Measurements from ENCODE around the gene TIMM13.

Gene TIMM13

DNA sequence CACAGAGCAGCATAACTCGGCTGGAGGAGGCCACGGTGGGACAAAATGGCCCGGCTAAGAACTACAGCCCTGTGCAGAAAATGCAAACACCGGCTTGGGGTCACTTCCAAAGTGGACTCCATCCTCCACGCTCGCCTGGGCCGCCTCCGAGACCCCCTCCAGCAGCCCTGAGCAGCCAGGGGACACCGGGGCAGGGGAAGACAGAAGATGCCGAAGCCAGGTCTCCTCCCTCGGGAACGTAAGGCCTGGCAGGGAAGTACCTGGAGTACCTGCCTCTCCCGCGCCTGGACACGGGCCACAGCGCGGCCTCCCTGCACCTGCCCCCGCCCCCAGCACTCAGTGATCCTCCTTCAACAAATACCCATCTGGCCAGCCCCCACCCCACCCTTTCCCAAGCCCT is 24.4 kb upstream of the TIMM13 start:
- TF ChIP-seq CREB1 (IDR thresholded peaks at IDR 0.05; ENCODE audit: low read depth) (no peak), NFIC (IDR thresholded peaks at IDR 0.05) (no peak), RAD21 (IDR thresholded peaks at IDR 0.05; ENCODE audit: low read depth) (no peak), TEAD4 (IDR thresholded peaks at IDR 0.05) (no peak), FOXM1 (IDR thresholded peaks at IDR 0.05; ENCODE audit: borderline replicate concordance, low read depth) (no peak), TCF12 (IDR thresholded peaks at IDR 0.05; ENCODE audit: low read depth) (no peak), ZBTB7A (IDR thresholded peaks at IDR 0.05; ENCODE audit: low read depth) (no peak), EP300 (IDR thresholded peaks at IDR 0.05; ENCODE audit: borderline replicate concordance) (no peak), YY1 (IDR thresholded peaks at IDR 0.05; ENCODE audit: low read depth) (no peak)
- TF ChIP-seq, protein P1, sequence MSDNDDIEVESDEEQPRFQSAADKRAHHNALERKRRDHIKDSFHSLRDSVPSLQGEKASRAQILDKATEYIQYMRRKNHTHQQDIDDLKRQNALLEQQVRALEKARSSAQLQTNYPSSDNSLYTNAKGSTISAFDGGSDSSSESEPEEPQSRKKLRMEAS (IDR thresholded peaks at IDR 0.05) = no peak
- TF ChIP-seq, protein P2, sequence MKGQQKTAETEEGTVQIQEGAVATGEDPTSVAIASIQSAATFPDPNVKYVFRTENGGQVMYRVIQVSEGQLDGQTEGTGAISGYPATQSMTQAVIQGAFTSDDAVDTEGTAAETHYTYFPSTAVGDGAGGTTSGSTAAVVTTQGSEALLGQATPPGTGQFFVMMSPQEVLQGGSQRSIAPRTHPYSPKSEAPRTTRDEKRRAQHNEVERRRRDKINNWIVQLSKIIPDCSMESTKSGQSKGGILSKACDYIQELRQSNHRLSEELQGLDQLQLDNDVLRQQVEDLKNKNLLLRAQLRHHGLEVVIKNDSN (IDR thresholded peaks at IDR 0.05) = no peak
- TF ChIP-seq, protein P3, sequence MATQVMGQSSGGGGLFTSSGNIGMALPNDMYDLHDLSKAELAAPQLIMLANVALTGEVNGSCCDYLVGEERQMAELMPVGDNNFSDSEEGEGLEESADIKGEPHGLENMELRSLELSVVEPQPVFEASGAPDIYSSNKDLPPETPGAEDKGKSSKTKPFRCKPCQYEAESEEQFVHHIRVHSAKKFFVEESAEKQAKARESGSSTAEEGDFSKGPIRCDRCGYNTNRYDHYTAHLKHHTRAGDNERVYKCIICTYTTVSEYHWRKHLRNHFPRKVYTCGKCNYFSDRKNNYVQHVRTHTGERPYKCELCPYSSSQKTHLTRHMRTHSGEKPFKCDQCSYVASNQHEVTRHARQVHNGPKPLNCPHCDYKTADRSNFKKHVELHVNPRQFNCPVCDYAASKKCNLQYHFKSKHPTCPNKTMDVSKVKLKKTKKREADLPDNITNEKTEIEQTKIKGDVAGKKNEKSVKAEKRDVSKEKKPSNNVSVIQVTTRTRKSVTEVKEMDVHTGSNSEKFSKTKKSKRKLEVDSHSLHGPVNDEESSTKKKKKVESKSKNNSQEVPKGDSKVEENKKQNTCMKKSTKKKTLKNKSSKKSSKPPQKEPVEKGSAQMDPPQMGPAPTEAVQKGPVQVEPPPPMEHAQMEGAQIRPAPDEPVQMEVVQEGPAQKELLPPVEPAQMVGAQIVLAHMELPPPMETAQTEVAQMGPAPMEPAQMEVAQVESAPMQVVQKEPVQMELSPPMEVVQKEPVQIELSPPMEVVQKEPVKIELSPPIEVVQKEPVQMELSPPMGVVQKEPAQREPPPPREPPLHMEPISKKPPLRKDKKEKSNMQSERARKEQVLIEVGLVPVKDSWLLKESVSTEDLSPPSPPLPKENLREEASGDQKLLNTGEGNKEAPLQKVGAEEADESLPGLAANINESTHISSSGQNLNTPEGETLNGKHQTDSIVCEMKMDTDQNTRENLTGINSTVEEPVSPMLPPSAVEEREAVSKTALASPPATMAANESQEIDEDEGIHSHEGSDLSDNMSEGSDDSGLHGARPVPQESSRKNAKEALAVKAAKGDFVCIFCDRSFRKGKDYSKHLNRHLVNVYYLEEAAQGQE (IDR thresholded peaks at IDR 0.05; ENCODE audit: low read depth) = no peak

DNA sequence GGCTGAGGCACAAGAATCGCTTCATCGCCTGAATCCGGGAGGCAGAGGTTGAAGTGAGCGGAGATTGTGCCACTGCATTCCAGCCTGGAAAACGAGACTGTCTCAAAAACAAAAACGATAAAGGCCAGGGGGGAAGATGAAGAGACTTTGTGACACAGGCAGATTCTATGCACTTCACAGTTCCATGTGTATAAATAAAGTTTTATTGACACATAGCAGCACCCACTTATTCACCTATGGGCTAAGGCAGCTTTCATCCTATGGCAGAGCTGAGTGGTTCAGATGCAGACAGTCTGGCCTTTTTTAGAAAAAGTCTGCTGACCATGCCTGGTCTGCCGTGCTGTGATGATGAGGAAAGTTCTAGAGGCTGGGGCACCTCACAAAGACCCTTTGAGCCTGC is 23.8 kb upstream of the TIMM13 start:
- no peak for TF ChIP-seq TEAD4 (IDR thresholded peaks at IDR 0.05)
- TF ChIP-seq CEBPB (IDR thresholded peaks at IDR 0.05) = no peak
- no peak for TF ChIP-seq EGR1 (IDR thresholded peaks at IDR 0.05)
- TF ChIP-seq YY1 (IDR thresholded peaks at IDR 0.05; ENCODE audit: low read depth) = no peak
- no peak for TF ChIP-seq EP300 (IDR thresholded peaks at IDR 0.05; ENCODE audit: borderline replicate concordance)
- TF ChIP-seq, protein P3 (IDR thresholded peaks at IDR 0.05; ENCODE audit: low read depth) = no peak
- TF ChIP-seq, protein P2 (IDR thresholded peaks at IDR 0.05) = no peak
- TF ChIP-seq TAF1 (IDR thresholded peaks at IDR 0.05; ENCODE audit: low read depth) = no peak
- TF ChIP-seq RAD21 (IDR thresholded peaks at IDR 0.05; ENCODE audit: low read depth) = no peak
- no peak for TF ChIP-seq TCF12 (IDR thresholded peaks at IDR 0.05; ENCODE audit: low read depth)

DNA sequence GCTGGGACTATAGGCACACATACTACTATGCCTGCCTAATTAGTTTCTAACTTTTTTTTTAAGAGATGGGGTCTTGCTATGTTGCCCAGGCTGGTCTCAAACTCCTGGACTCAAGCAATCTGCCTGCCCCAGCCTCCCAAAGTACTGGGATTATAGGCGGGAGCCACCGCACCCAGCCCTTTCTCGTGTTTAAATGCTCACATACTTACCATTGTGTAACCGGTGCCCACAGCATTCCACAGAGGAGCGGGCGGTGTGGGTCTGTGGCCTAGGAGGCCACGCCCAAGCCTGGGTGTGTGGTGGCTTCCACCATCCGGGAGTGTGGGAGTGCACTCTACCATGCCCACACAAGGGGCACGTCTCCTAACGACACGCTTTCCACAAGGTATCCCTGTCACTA is 21.6 kb upstream of the TIMM13 start:
- TF ChIP-seq ZBTB7A (IDR thresholded peaks at IDR 0.05; ENCODE audit: low read depth) (no peak), EP300 (IDR thresholded peaks at IDR 0.05; ENCODE audit: borderline replicate concordance) (no peak), EGR1 (IDR thresholded peaks at IDR 0.05) (no peak), TAF1 (IDR thresholded peaks at IDR 0.05; ENCODE audit: low read depth) (no peak), TCF12 (IDR thresholded peaks at IDR 0.05; ENCODE audit: low read depth) (no peak), NFIC (IDR thresholded peaks at IDR 0.05) (no peak), YY1 (IDR thresholded peaks at IDR 0.05; ENCODE audit: low read depth) (no peak), CEBPB (IDR thresholded peaks at IDR 0.05) (no peak), CREB1 (IDR thresholded peaks at IDR 0.05; ENCODE audit: low read depth) (no peak), RAD21 (IDR thresholded peaks at IDR 0.05; ENCODE audit: low read depth) (no peak)
- TF ChIP-seq, protein P2 (IDR thresholded peaks at IDR 0.05) = no peak
- TF ChIP-seq, protein P3 (IDR thresholded peaks at IDR 0.05; ENCODE audit: low read depth) = no peak
- TF ChIP-seq, protein P1 (IDR thresholded peaks at IDR 0.05) = no peak

DNA sequence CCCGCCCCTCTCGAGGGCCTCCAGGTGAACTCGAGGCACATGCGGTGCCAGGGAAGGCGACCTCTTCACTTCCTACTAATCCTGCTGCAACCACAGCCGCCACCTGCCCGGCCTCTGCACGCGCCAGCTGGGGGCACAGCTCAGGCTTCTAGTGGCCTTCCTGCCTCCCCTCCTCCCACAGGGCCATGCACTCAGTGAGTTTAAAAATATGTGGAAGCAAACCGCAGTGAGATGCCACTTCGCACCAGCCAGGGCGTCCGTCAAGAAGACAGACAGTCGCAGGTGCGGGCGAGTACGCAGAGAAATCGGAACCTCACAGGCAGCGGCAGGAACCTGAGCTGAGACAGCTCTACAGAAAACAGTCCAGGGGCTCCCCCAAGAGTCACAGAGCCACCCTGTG is 19.0 kb upstream of the TIMM13 start:
- no peak for TF ChIP-seq TEAD4 (IDR thresholded peaks at IDR 0.05)
- TF ChIP-seq EP300 (IDR thresholded peaks at IDR 0.05; ENCODE audit: borderline replicate concordance) = no peak
- no peak for TF ChIP-seq CEBPB (IDR thresholded peaks at IDR 0.05)
- TF ChIP-seq, protein P2 (IDR thresholded peaks at IDR 0.05) = no peak
- TF ChIP-seq, protein P1 (IDR thresholded peaks at IDR 0.05) = no peak
- no peak for TF ChIP-seq TAF1 (IDR thresholded peaks at IDR 0.05; ENCODE audit: low read depth)
- TF ChIP-seq NFIC (IDR thresholded peaks at IDR 0.05) = no peak
- TF ChIP-seq, protein P3 (IDR thresholded peaks at IDR 0.05; ENCODE audit: low read depth) = no peak
- no peak for TF ChIP-seq FOXM1 (IDR thresholded peaks at IDR 0.05; ENCODE audit: borderline replicate concordance, low read depth)
- no peak for TF ChIP-seq TCF12 (IDR thresholded peaks at IDR 0.05; ENCODE audit: low read depth)
- TF ChIP-seq EGR1 (IDR thresholded peaks at IDR 0.05) = no peak
- no peak for TF ChIP-seq YY1 (IDR thresholded peaks at IDR 0.05; ENCODE audit: low read depth)
- TF ChIP-seq RAD21 (IDR thresholded peaks at IDR 0.05; ENCODE audit: low read depth) = no peak
- no peak for TF ChIP-seq CREB1 (IDR thresholded peaks at IDR 0.05; ENCODE audit: low read depth)
- no peak for TF ChIP-seq ZBTB7A (IDR thresholded peaks at IDR 0.05; ENCODE audit: low read depth)
